Measurements from ENCODE around the gene EIF5B. TPM values are rescaled to one million over a fixed set of nuclear protein-coding genes. Genes with fewer than 3 reads are reported as not detected.
A peak's percentile ranks its signal among the peaks of the same experiment; 100 is the strongest.

Gene EIF5B
- total RNA-seq, 1 donor from 2014 or later = 65.6 TPM

- Mint-ChIP-seq H3K4me3 (ENCODE audit: unreplicated experiment) (no peak overlapping the region), H3K27ac (ENCODE audit: unreplicated experiment) (no peak overlapping the region)
- H3K36me3 ChIP-seq (ENCODE audit: insufficient read depth, low read length) = peaks cover 69% of the 10 kb centered on the region
These were observed 58.5 kb downstream of the EIF5B start for GRCh38 chr2:99395589-99396130.

GRCh38 chr2:99397266-99397920 lies 60.2 kb downstream of the EIF5B start:
- Histone ChIP-seq H3K4me2 (ENCODE audit: low read length) (no peak overlapping the region), H3K4me1 (ENCODE audit: insufficient read depth, low read length) (no peaks in the 10 kb centered on the region), H3K27me3 (ENCODE audit: insufficient read depth, low read length) (no peaks in the 10 kb centered on the region), H3K36me3 (ENCODE audit: insufficient read depth, low read length) (peaks cover 73% of the 10 kb centered on the region), H3K9ac (ENCODE audit: low read length) (no peak overlapping the region), H2AFZ (ENCODE audit: low read depth, low read length) (no peak overlapping the region), H3K4me3 (ENCODE audit: insufficient read depth, low read depth, low read length) (no peak overlapping the region), H3K79me2 (ENCODE audit: insufficient read depth, low read length) (no peaks in the 10 kb centered on the region), H3K9me3 (ENCODE audit: insufficient read depth, low read depth, low read length) (no peaks in the 10 kb centered on the region), H3K27ac (ENCODE audit: low read depth, low read length) (no peak overlapping the region), H4K20me1 (ENCODE audit: insufficient read depth, low read length) (peaks cover 3% of the 10 kb centered on the region)
- no peaks in the 10 kb centered on the region for H3K9me3 Mint-ChIP-seq (ENCODE audit: unreplicated experiment)
- peaks cover 10% of the 10 kb centered on the region for H3K36me3 Mint-ChIP-seq (ENCODE audit: low read depth, unreplicated experiment)
- H3K27ac Mint-ChIP-seq (ENCODE audit: unreplicated experiment) = no peak overlapping the region
- no peak for TF ChIP-seq EZH2 (IDR thresholded peaks at IDR 0.05; ENCODE audit: insufficient read depth, low read length)
- TF ChIP-seq CTCF (IDR thresholded peaks at IDR 0.05; ENCODE audit: insufficient read depth, low read depth, low read length) = no peak
- H3K27me3 Mint-ChIP-seq (ENCODE audit: low read depth, unreplicated experiment) = no peaks in the 10 kb centered on the region
- no peaks in the 10 kb centered on the region for H3K4me1 Mint-ChIP-seq (ENCODE audit: low read depth, unreplicated experiment)
- H3K4me3 Mint-ChIP-seq (ENCODE audit: unreplicated experiment) = no peak overlapping the region
- FAIRE-seq = no peak
- no peak for DNase-seq (ENCODE audit: low read depth)

More at GRCh38 chr2:99395589-99396130, 58.5 kb downstream of the EIF5B start:
- Mint-ChIP-seq H3K27me3 (ENCODE audit: low read depth, unreplicated experiment) (no peaks in the 10 kb centered on the region), H3K36me3 (ENCODE audit: low read depth, unreplicated experiment) (peaks cover 7% of the 10 kb centered on the region), H3K9me3 (ENCODE audit: unreplicated experiment) (no peaks in the 10 kb centered on the region), H3K4me1 (ENCODE audit: low read depth, unreplicated experiment) (no peaks in the 10 kb centered on the region)
- Histone ChIP-seq H4K20me1 (ENCODE audit: insufficient read depth, low read length) (peaks cover 3% of the 10 kb centered on the region), H2AFZ (ENCODE audit: low read depth, low read length) (no peak overlapping the region), H3K27ac (ENCODE audit: low read depth, low read length) (no peak overlapping the region), H3K9me3 (ENCODE audit: insufficient read depth, low read depth, low read length) (no peaks in the 10 kb centered on the region), H3K4me1 (ENCODE audit: insufficient read depth, low read length) (no peaks in the 10 kb centered on the region), H3K27me3 (ENCODE audit: insufficient read depth, low read length) (no peaks in the 10 kb centered on the region), H3K9ac (ENCODE audit: low read length) (no peak overlapping the region), H3K4me2 (ENCODE audit: low read length) (no peak overlapping the region), H3K79me2 (ENCODE audit: insufficient read depth, low read length) (no peaks in the 10 kb centered on the region), H3K4me3 (ENCODE audit: insufficient read depth, low read depth, low read length) (no peak overlapping the region)
- TF ChIP-seq CTCF (IDR thresholded peaks at IDR 0.05; ENCODE audit: insufficient read depth, low read depth, low read length) (no peak), EZH2 (IDR thresholded peaks at IDR 0.05; ENCODE audit: insufficient read depth, low read length) (no peak)
- no peak for FAIRE-seq
- peak; percentile 46 for DNase-seq (ENCODE audit: low read depth)

- Histone ChIP-seq H3K79me2 (ENCODE audit: insufficient read depth, low read length) (no peaks in the 10 kb centered on the region), H3K4me1 (ENCODE audit: insufficient read depth, low read length) (no peaks in the 10 kb centered on the region), H3K9ac (ENCODE audit: low read length) (no peak overlapping the region), H2AFZ (ENCODE audit: low read depth, low read length) (no peak overlapping the region), H3K9me3 (ENCODE audit: insufficient read depth, low read depth, low read length) (no peaks in the 10 kb centered on the region), H4K20me1 (ENCODE audit: insufficient read depth, low read length) (peaks cover 3% of the 10 kb centered on the region), H3K27me3 (ENCODE audit: insufficient read depth, low read length) (no peaks in the 10 kb centered on the region), H3K4me2 (ENCODE audit: low read length) (no peak overlapping the region), H3K4me3 (ENCODE audit: insufficient read depth, low read depth, low read length) (no peak overlapping the region), H3K36me3 (ENCODE audit: insufficient read depth, low read length) (peaks cover 82% of the 10 kb centered on the region), H3K27ac (ENCODE audit: low read depth, low read length) (no peak overlapping the region)
- DNase-seq (ENCODE audit: low read depth) (no peak), FAIRE-seq (no peak)
- Mint-ChIP-seq H3K9me3 (ENCODE audit: unreplicated experiment) (no peaks in the 10 kb centered on the region), H3K4me3 (ENCODE audit: unreplicated experiment) (no peak overlapping the region), H3K4me1 (ENCODE audit: low read depth, unreplicated experiment) (no peaks in the 10 kb centered on the region), H3K27me3 (ENCODE audit: low read depth, unreplicated experiment) (no peaks in the 10 kb centered on the region), H3K27ac (ENCODE audit: unreplicated experiment) (no peak overlapping the region), H3K36me3 (ENCODE audit: low read depth, unreplicated experiment) (peaks cover 10% of the 10 kb centered on the region)
- TF ChIP-seq CTCF (IDR thresholded peaks at IDR 0.05; ENCODE audit: insufficient read depth, low read depth, low read length) (no peak), EZH2 (IDR thresholded peaks at IDR 0.05; ENCODE audit: insufficient read depth, low read length) (no peak)
These were observed 61.1 kb downstream of the EIF5B start for GRCh38 chr2:99398303-99398702.

Measured in astrocyte (in vitro differentiated cells and primary cell).